ENCODE measurements around the gene SLC35F3. TPM values are rescaled to one million over a fixed set of nuclear protein-coding genes. Genes with fewer than 3 reads are reported as not detected.

SLC35F3 gene
- total and polyA plus RNA-seq, 9 donors, result 0.04 to 0.69 (median 0.17) TPM; not detected in 3

DNA sequence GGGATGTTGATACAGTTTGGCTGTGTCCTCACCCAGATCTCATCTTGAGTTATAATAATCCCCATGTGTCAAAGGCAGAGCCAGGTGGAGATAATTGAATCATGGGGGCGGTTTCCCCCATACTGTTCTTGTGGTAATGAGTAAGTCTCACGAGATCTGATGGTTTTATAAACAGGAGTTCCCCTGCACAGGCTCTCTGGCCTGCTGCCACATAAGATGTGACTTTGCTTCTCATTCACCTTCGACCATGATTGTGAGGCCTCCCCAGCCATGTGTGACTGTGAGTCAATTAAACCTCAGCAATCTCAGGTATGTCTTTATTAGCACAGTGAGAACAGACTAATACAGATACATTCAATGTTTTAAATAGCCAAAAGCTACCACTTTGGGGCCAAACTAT lies 41.1 kb downstream of the SLC35F3 start:
- Histone ChIP-seq H3K27ac (no peak overlapping the region), H3K27me3 (no peaks in the 10 kb centered on the region), H3K9me3 (no peaks in the 10 kb centered on the region), H3K4me3 (no peak overlapping the region), H3K4me1 (ENCODE audit: insufficient read depth) (no peaks in the 10 kb centered on the region), H3K36me3 (no peaks in the 10 kb centered on the region)
- WGBS, 3 donors, result 56 to 75% (median 68%) methylated on average over 3 of the region's 3 CpGs
- intact Hi-C loops (cut with DNase I), result no loop called here
- DNase-seq, result no peak
- TF ChIP-seq POLR2A (IDR thresholded peaks at IDR 0.05) (no peak), CTCF (IDR thresholded peaks at IDR 0.05) (no peak)

DNA sequence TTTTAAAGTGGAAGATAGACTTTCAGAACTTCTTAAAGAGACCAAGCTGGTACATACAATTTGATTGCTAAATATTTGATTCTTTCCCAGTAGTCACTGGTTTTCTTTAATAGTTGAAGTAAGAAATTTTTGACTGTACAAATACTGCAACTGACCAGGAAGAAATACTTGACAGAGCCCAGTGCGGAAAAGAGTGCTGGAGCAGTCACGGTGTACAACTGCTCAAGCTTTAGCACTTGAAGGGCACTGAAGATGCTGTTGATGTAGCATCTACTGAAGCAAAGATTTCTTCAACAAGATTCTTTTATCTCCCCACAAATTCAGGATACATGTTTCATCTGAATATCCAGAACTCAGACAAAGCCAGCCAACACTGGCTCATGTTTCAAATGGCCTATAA lies 41.5 kb downstream of the SLC35F3 start:
- intact Hi-C loops (cut with DNase I), result no loop called here
- no peaks in the 10 kb centered on the region for H3K36me3 ChIP-seq
- H3K4me1 ChIP-seq (ENCODE audit: insufficient read depth), result no peaks in the 10 kb centered on the region
- 82 to 95% (median 91%) methylated on average over 2 of the region's 2 CpGs for WGBS, 3 donors
- H3K27ac ChIP-seq, result no peak overlapping the region
- no peaks in the 10 kb centered on the region for H3K27me3 ChIP-seq
- H3K9me3 ChIP-seq, result no peaks in the 10 kb centered on the region
- TF ChIP-seq POLR2A (IDR thresholded peaks at IDR 0.05) (no peak), EP300 (IDR thresholded peaks at IDR 0.05) (no peak), CTCF (IDR thresholded peaks at IDR 0.05) (no peak)
- no peak overlapping the region for H3K4me3 ChIP-seq
- no peak for DNase-seq

GRCh38 chr1:233946724-233947123 lies 42.2 kb downstream of the SLC35F3 start:
- Histone ChIP-seq H3K4me3 (no peak overlapping the region), H3K9me3 (no peaks in the 10 kb centered on the region), H3K36me3 (no peaks in the 10 kb centered on the region), H3K27me3 (no peaks in the 10 kb centered on the region), H3K27ac (no peak overlapping the region), H3K4me1 (ENCODE audit: insufficient read depth) (no peaks in the 10 kb centered on the region)
- DNase-seq, result no peak
- WGBS, 3 donors, result 91 to 94% (median 93%) methylated on average over 1 of the region's 1 CpG
- intact Hi-C loops (cut with DNase I), result no loop called here
- TF ChIP-seq EP300 (IDR thresholded peaks at IDR 0.05) (no peak), POLR2A (IDR thresholded peaks at IDR 0.05) (no peak), CTCF (IDR thresholded peaks at IDR 0.05) (no peak)

DNA sequence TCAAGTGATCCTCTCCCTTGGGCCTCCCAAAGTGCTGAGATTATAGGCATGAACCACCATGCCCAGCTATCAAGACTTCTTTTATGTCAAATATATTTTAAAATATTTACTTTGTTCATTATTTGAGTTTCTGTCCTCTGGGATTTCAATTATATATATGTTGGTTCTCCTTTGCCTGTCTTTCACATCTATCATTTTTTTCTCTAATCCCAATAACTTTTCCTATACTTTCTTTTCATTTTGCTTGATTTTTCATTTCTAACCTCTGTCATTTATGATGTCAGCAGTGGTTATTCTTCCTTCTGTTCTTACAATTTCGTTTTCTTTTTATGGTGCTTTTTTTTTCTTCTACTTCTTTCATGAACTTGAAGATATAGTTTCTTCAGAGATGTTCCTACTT lies 47.3 kb downstream of the SLC35F3 start:
- no peaks in the 10 kb centered on the region for H3K27me3 ChIP-seq
- 63 to 88% (median 85%) methylated on average over 1 of the region's 1 CpG for WGBS, 3 donors
- DNase-seq, result no peak
- no peaks in the 10 kb centered on the region for H3K4me1 ChIP-seq (ENCODE audit: insufficient read depth)
- no peak overlapping the region for H3K27ac ChIP-seq
- H3K4me3 ChIP-seq, result no peak overlapping the region
- TF ChIP-seq EP300 (IDR thresholded peaks at IDR 0.05) (no peak), CTCF (IDR thresholded peaks at IDR 0.05) (no peak), POLR2A (IDR thresholded peaks at IDR 0.05) (no peak)
- intact Hi-C loops (cut with DNase I), result no loop called here
- no peaks in the 10 kb centered on the region for H3K9me3 ChIP-seq
- H3K36me3 ChIP-seq, result no peaks in the 10 kb centered on the region

DNA sequence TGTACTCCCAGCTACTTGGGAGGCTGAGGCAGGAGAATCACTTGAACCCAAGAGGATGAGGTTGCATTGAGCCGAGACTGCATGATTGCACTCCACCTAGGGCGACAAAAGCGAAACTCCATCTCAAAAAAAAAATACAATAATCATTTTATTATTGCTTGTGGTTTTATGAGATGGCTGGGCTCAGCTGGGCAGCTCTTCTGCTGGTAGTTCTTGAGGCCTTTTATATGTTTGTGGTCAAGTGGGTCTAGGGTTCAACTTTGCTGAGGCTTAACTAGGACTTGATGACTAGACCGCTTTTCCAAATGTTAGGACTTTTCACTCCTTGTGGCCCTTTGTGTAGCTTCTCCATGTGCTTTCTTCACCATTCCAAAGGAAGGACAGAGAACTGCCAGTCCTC lies 53.2 kb downstream of the SLC35F3 start:
- Histone ChIP-seq H3K9me3 (no peaks in the 10 kb centered on the region), H3K36me3 (no peaks in the 10 kb centered on the region), H3K4me1 (ENCODE audit: insufficient read depth) (no peaks in the 10 kb centered on the region), H3K27me3 (no peaks in the 10 kb centered on the region), H3K27ac (no peak overlapping the region), H3K4me3 (no peak overlapping the region)
- no peak for TF ChIP-seq CTCF (IDR thresholded peaks at IDR 0.05)
- TF ChIP-seq EP300 (IDR thresholded peaks at IDR 0.05), result no peak
- TF ChIP-seq POLR2A (IDR thresholded peaks at IDR 0.05), result no peak
- intact Hi-C loops (cut with DNase I), result no loop called here
- no peak for DNase-seq
- 93 to 96% (median 95%) methylated on average over 4 of the region's 4 CpGs for WGBS, 3 donors

Measured in ovary (tissue), 9 donors.